ENCODE measurements around the gene CYP2W1.
"Not testable (repeated sequence)": the region's sequence is repeated elsewhere in the genome, so short reads cannot be mapped to it uniquely, and the experiment has no call there.

The CYP2W1 gene

DNA sequence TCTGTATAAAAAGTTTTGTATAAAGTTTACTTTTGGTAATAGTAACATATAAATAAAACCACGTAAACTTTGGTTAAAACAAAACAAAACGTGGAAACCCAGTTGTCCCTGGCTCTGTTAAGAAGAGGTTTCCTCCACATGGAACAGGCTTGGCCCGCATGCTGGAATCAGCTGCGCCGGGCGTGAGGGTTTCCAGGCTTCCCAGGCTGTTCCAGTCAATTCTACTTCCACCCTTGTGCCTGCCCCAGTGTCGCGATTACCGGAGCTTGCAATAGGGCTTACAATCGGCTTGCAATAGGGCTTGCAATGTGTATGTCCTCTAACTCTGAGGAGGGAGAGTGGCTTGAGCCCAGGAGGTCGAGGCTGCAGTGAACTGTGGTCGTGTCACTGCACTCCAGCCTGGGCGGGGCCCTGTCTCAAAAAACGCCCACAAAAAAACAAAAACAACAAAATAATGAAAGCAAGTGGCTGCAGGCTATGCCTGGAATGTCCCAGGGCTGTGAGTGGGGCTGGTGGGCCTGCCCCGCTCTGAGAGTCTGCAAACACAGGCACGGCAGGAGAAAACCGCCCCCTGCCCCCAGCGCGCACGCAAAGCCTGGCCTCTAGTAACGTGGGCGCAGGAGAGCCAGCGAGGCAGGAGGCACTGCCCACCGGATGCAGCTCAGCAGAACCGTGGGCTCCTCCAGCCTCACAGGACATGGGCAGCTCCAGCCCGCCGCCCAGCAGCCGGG lies 16.3 kb downstream of the CYP2W1 start:
- Histone ChIP-seq H3K4me3 (ENCODE audit: low read length in 2 of 2) (no peak overlapping the region), H3K9ac (ENCODE audit: low read depth in 1 of 2, low read length in 2 of 2) (no peak overlapping the region), H3K36me3 (ENCODE audit: control insufficient read depth in 2 of 2, insufficient read depth in 2 of 2, low read length in 2 of 2) (peaks cover 3 to 4% of the 10 kb centered on the region in 2 donors), H3K4me1 (ENCODE audit: control insufficient read depth in 2 of 2, insufficient read depth in 2 of 2, low read length in 2 of 2) (peaks cover 0 to 12% of the 10 kb centered on the region in 2 donors), H3K27ac (ENCODE audit: low read depth in 2 of 2, low read length in 2 of 2) (no peak overlapping the region), H3K9me3 (ENCODE audit: control insufficient read depth in 2 of 2, low read length in 2 of 2) (no peaks in the 10 kb centered on the region), H3K27me3 (ENCODE audit: control insufficient read depth in 2 of 2, insufficient read depth in 2 of 2, low read length in 2 of 2) (no peaks in the 10 kb centered on the region)

DNA sequence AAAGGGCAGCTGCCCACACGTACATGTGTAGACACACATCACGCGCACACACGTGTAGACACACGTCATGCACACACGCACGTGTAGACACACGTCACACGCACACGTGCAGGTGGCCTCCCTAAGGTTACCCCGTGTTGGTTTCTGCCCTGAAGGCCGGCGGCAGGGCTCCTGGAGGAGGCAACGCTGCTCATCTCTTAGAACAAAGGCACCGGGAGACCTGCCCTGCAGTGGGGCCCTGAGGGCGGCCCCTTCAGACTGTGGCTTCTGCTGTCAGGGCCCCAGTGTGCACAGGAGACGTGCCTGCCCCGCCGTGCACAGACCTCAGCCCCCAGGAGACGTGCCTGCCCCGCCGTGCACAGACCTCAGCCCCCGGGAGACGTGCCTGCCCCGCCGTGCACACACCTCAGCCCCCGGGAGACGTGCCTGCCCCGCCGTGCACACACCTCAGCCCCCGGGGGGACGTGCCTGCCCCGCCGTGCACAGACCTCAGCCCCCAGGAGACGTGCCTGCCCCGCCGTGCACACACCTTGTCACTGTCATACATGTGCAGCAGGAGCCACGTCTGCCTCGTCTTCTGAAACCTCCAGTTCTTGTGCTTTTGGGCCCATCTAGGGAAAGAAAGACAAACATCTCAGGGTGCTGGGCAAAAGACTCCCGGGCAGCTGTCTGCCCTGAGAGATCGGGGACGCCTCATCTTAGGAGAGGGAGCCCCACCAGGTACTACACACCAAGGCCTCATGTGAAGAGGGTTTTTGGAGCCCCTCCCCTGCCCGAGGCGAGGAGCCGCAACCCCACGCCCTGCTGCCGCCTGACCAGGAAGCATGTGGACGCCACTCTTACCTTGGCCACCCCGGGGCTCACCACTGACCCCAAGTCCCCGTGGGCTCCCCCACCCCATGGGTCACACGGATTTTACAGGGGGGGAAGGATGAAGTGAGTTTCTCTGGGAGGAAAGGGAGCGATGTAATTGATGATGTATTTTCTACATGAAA lies 17.3 kb downstream of the CYP2W1 start:
- Histone ChIP-seq H3K27me3 (ENCODE audit: control insufficient read depth in 2 of 2, insufficient read depth in 2 of 2, low read length in 2 of 2) (no peaks in the 10 kb centered on the region), H3K36me3 (ENCODE audit: control insufficient read depth in 2 of 2, insufficient read depth in 2 of 2, low read length in 2 of 2) (peaks cover 3 to 4% of the 10 kb centered on the region in 2 donors), H3K27ac (ENCODE audit: low read depth in 2 of 2, low read length in 2 of 2) (no peak overlapping the region), H3K9ac (ENCODE audit: low read depth in 1 of 2, low read length in 2 of 2) (no peak overlapping the region), H3K4me3 (ENCODE audit: low read length in 2 of 2) (no peak overlapping the region), H3K9me3 (ENCODE audit: control insufficient read depth in 2 of 2, low read length in 2 of 2) (no peaks in the 10 kb centered on the region), H3K4me1 (ENCODE audit: control insufficient read depth in 2 of 2, insufficient read depth in 2 of 2, low read length in 2 of 2) (peaks cover 0 to 12% of the 10 kb centered on the region in 2 donors)

DNA sequence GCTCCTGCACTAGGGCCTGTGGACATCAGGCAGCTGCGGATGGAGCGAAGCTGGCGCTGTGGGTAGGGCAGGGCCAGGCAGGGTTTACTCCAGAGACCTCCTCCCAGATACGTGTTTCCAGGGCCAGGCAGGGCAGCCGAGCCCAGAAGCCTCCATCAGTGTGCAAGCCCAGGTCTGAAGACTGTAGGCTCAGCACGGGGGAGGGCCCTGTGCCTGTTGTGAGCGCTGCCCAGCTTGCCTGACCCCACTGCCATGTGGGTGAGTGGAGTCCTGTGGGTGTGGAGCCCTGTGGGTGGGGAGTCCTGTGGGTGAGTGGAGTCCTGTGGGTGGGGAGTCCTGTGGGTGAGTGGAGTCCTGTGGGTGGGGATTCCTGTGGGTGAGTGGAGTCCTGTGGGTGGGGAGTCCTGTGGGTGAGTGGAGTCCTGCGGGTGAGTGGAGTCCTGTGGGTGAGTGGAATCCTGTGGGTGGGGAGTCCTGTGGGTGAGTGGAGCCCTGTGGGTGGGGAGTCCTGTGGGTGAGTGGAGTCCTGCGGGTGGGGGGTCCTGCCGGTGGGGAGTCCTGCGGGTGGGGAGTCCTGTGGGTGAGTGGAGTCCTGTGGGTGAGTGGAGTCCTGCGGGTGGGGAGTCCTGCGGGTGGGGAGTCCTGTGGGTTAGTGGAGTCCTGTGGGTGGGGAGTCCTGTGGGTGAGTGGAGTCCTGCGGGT lies 18.2 kb downstream of the CYP2W1 start:
- H3K9me3 ChIP-seq (ENCODE audit: control insufficient read depth in 2 of 2, low read length in 2 of 2); H3K9ac ChIP-seq (ENCODE audit: low read depth in 1 of 2, low read length in 2 of 2); H3K27me3 ChIP-seq (ENCODE audit: control insufficient read depth in 2 of 2, insufficient read depth in 2 of 2, low read length in 2 of 2); H3K4me3 ChIP-seq (ENCODE audit: low read length in 2 of 2); H3K27ac ChIP-seq (ENCODE audit: low read depth in 2 of 2, low read length in 2 of 2); H3K36me3 ChIP-seq (ENCODE audit: control insufficient read depth in 2 of 2, insufficient read depth in 2 of 2, low read length in 2 of 2): not testable (repeated sequence)
- peaks cover 0 to 12% of the 10 kb centered on the region in 2 donors for H3K4me1 ChIP-seq (ENCODE audit: control insufficient read depth in 2 of 2, insufficient read depth in 2 of 2, low read length in 2 of 2)

DNA sequence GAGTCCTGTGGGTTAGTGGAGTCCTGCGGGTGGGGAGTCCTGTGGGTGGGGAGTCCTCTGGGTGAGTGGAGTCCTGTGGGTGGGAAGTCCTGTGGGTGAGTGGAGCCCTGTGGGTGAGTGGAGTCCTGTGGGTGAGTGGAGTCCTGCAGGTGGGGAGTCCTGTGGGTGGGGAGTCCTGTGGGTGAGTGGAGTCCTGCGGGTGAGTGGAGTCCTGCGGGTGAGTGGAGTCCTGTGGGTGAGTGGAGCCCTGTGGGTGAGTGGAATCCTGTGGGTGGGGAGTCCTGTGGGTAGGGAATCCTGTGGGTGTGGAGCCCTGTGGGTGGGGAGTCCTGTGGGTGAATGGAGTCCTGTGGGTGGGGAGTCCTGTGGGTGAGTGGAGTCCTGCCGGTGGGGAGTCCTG lies 19.0 kb downstream of the CYP2W1 start:
- not testable (repeated sequence) for H3K36me3 ChIP-seq (ENCODE audit: control insufficient read depth in 2 of 2, insufficient read depth in 2 of 2, low read length in 2 of 2); H3K27me3 ChIP-seq (ENCODE audit: control insufficient read depth in 2 of 2, insufficient read depth in 2 of 2, low read length in 2 of 2); H3K4me3 ChIP-seq (ENCODE audit: low read length in 2 of 2); H3K27ac ChIP-seq (ENCODE audit: low read depth in 2 of 2, low read length in 2 of 2); H3K9me3 ChIP-seq (ENCODE audit: control insufficient read depth in 2 of 2, low read length in 2 of 2); H3K9ac ChIP-seq (ENCODE audit: low read depth in 1 of 2, low read length in 2 of 2); H3K4me1 ChIP-seq (ENCODE audit: control insufficient read depth in 2 of 2, insufficient read depth in 2 of 2, low read length in 2 of 2)

DNA sequence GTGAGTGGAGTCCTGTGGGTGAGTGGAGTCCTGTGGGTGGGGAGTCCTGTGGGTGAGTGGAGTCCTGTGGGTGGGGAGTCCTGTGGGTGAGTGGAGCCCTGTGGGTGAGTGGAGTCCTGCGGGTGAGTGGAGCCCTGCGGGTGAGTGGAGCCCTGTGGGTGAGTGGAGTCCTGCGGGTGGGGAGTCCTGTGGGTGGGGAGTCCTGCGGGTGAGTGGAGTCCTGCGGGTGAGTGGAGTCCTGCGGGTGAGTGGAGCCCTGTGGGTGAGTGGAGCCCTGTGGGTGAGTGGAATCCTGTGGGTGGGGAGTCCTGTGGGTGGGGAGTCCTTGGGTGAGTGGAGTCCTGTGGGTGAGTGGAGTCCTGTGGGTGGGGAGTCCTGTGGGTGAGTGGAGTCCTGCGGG lies 19.5 kb downstream of the CYP2W1 start:
- not testable (repeated sequence) for H3K36me3 ChIP-seq (ENCODE audit: control insufficient read depth in 2 of 2, insufficient read depth in 2 of 2, low read length in 2 of 2); H3K27me3 ChIP-seq (ENCODE audit: control insufficient read depth in 2 of 2, insufficient read depth in 2 of 2, low read length in 2 of 2)

DNA sequence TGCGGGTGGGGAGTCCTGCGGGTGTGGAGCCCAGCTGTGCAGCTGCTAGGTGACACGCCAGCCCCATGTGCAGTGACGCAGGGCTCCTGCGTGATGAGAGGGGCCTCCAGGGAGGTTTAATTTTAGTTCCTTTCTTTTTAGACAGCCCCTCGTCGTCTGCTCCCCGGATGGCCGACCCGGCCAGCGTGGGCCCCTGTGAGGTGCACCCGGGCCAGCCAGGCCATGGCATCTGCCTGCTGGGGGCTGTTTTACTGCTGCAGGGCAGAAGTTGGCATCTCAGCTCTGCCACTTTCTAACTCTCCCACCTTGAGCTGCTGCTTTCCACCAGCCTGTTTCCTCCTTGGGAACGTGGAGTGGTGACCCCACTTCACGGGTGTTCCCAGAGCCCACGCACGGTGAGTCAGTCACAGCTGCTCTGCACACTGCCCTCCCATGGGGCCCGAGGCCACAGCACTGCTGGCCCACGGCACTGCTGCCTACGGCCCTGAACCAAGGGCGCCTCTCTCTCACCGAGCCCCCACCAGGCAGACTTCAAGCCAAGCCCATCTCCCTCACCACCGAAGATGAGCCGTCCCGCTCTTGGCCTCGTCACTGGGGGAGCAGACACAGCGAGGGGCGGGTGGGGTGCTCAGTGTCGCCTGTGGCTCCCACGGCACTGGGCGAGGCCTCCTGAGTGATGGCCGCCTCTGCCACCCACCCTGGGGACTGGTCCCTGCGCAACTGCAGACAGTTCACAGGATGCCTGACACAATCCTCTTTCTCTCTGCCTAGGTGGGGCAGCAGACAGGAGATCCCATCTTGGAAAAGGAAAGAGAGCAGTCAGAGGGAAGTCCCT lies 21.3 kb downstream of the CYP2W1 start:
- no peak overlapping the region for H3K4me3 ChIP-seq (ENCODE audit: low read length in 2 of 2)
- H3K9me3 ChIP-seq (ENCODE audit: control insufficient read depth in 2 of 2, low read length in 2 of 2) = no peaks in the 10 kb centered on the region
- H3K9ac ChIP-seq (ENCODE audit: low read depth in 1 of 2, low read length in 2 of 2) = no peak overlapping the region
- no peak overlapping the region for H3K27ac ChIP-seq (ENCODE audit: low read depth in 2 of 2, low read length in 2 of 2)
- peaks cover 3 to 6% of the 10 kb centered on the region in 2 donors for H3K36me3 ChIP-seq (ENCODE audit: control insufficient read depth in 2 of 2, insufficient read depth in 2 of 2, low read length in 2 of 2)
- no peaks in the 10 kb centered on the region for H3K27me3 ChIP-seq (ENCODE audit: control insufficient read depth in 2 of 2, insufficient read depth in 2 of 2, low read length in 2 of 2)
- H3K4me1 ChIP-seq (ENCODE audit: control insufficient read depth in 2 of 2, insufficient read depth in 2 of 2, low read length in 2 of 2) = peaks cover 0 to 4% of the 10 kb centered on the region in 2 donors

More for the DNA sequence above, 19.5 kb downstream of the CYP2W1 start:
- not testable (repeated sequence) for H3K4me1 ChIP-seq (ENCODE audit: control insufficient read depth in 2 of 2, insufficient read depth in 2 of 2, low read length in 2 of 2); H3K9ac ChIP-seq (ENCODE audit: low read depth in 1 of 2, low read length in 2 of 2); H3K9me3 ChIP-seq (ENCODE audit: control insufficient read depth in 2 of 2, low read length in 2 of 2); H3K27ac ChIP-seq (ENCODE audit: low read depth in 2 of 2, low read length in 2 of 2); H3K4me3 ChIP-seq (ENCODE audit: low read length in 2 of 2)

DNA sequence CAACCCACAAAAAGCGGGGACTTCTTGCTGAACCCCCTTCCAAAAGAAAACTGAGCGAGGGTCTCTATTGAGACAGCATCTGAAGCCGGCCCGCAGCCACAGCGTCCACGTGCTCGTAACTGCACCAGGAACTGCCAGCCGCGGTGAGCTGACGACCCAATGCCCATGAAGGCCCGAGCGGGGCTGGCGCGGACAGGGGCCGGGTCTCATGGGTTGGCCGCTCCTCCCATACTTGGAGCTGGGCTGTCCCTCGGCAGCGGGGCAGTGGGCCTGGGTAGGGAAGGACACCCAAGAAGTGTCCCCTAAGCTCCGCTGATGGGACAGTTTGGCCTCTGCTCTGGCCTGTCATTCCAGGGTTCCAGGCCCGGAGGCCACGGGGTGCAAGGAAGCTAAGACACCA lies 22.3 kb downstream of the CYP2W1 start:
- no peaks in the 10 kb centered on the region for H3K27me3 ChIP-seq (ENCODE audit: control insufficient read depth in 2 of 2, insufficient read depth in 2 of 2, low read length in 2 of 2)
- H3K4me1 ChIP-seq (ENCODE audit: control insufficient read depth in 2 of 2, insufficient read depth in 2 of 2, low read length in 2 of 2) = peaks cover 0 to 4% of the 10 kb centered on the region in 2 donors
- H3K9ac ChIP-seq (ENCODE audit: low read depth in 1 of 2, low read length in 2 of 2) = no peak overlapping the region
- no peaks in the 10 kb centered on the region for H3K9me3 ChIP-seq (ENCODE audit: control insufficient read depth in 2 of 2, low read length in 2 of 2)
- peaks cover 4 to 9% of the 10 kb centered on the region in 2 donors for H3K36me3 ChIP-seq (ENCODE audit: control insufficient read depth in 2 of 2, insufficient read depth in 2 of 2, low read length in 2 of 2)
- H3K27ac ChIP-seq (ENCODE audit: low read depth in 2 of 2, low read length in 2 of 2) = no peak overlapping the region
- H3K4me3 ChIP-seq (ENCODE audit: low read length in 2 of 2) = no peak overlapping the region

DNA sequence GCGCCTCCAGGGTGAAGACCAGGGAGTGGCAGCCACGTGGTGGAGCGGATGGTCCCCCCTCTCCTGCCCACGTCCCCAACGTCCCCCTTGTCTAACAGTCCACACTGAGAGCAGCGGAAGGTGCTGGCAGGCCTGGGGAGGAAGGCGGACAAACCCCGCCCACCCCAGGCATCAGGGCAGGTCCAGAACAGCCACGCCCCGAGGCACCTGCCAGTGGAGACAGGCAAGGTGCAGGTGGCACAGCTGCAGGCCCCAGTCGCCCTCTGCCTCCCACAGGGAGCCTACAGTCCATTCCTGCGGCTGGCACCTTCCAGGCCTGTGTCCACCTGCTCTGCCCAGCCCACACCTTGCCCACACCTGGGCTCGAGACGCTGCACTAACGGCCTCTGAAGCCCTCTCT lies 24.9 kb downstream of the CYP2W1 start:
- Histone ChIP-seq H3K27ac (ENCODE audit: low read depth in 2 of 2, low read length in 2 of 2) (no peak overlapping the region), H3K4me1 (ENCODE audit: control insufficient read depth in 2 of 2, insufficient read depth in 2 of 2, low read length in 2 of 2) (peaks cover 0 to 4% of the 10 kb centered on the region in 2 donors), H3K9me3 (ENCODE audit: control insufficient read depth in 2 of 2, low read length in 2 of 2) (no peaks in the 10 kb centered on the region), H3K4me3 (ENCODE audit: low read length in 2 of 2) (no peak overlapping the region), H3K27me3 (ENCODE audit: control insufficient read depth in 2 of 2, insufficient read depth in 2 of 2, low read length in 2 of 2) (no peaks in the 10 kb centered on the region), H3K9ac (ENCODE audit: low read depth in 1 of 2, low read length in 2 of 2) (no peak overlapping the region), H3K36me3 (ENCODE audit: control insufficient read depth in 2 of 2, insufficient read depth in 2 of 2, low read length in 2 of 2) (peaks cover 4 to 9% of the 10 kb centered on the region in 2 donors)

DNA sequence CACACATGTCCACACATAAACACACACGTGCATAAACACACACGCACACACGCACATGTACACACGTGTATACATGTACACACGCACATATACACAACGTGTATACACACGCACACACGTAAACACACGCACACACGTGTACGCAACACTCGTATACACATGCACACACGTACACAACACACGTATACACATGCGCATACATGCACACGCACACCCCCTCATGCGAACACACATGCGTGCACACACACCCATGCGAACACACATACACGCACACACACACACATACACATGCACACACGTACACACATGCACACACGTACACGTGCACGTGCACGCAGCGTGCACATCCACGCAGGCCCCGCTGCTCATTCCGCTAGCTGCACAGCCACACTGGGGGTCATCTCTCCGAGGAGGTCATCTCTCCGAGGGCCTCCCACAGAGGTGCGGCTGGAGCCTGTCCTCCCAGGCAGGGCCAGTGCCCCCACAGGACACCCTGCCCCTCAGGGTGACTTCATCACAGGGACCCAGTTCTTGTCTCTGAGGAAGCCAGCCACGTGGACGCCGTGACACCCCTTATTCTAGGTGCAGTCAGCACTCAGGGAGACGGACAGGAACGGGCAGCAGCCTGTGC lies 25.9 kb downstream of the CYP2W1 start:
- peaks cover 4 to 9% of the 10 kb centered on the region in 2 donors for H3K36me3 ChIP-seq (ENCODE audit: control insufficient read depth in 2 of 2, insufficient read depth in 2 of 2, low read length in 2 of 2)

More for the DNA sequence above, 25.9 kb downstream of the CYP2W1 start:
- no peaks in the 10 kb centered on the region for H3K9me3 ChIP-seq (ENCODE audit: control insufficient read depth in 2 of 2, low read length in 2 of 2)
- H3K9ac ChIP-seq (ENCODE audit: low read depth in 1 of 2, low read length in 2 of 2) = no peak overlapping the region
- no peak overlapping the region for H3K4me3 ChIP-seq (ENCODE audit: low read length in 2 of 2)
- H3K27me3 ChIP-seq (ENCODE audit: control insufficient read depth in 2 of 2, insufficient read depth in 2 of 2, low read length in 2 of 2) = no peaks in the 10 kb centered on the region
- H3K27ac ChIP-seq (ENCODE audit: low read depth in 2 of 2, low read length in 2 of 2) = no peak overlapping the region
- H3K4me1 ChIP-seq (ENCODE audit: control insufficient read depth in 2 of 2, insufficient read depth in 2 of 2, low read length in 2 of 2) = peaks cover 0 to 4% of the 10 kb centered on the region in 2 donors
